DOHH2 (cell line): ENCODE results near the gene MDFI.

Experiments used
- H3F3A ChIP-seq: fragments of 200-600 bp; sonication (generic), shearing (Covaris generic); 2 replicates; pipeline ENCODE4 v1.6.0; 2016; ENCODE audit warnings: antibody characterized with exemption, mild to moderate bottlenecking; ENCODE audit not compliant: control insufficient read depth, insufficient read depth
- H3K27ac ChIP-seq: fragments of 200-600 bp; sonication (generic); 2 replicates; pipeline ENCODE4 v1.5.1; 2014; ENCODE audit warnings: low read depth, mild to moderate bottlenecking, low read length, moderate library complexity
- H3K27me3 ChIP-seq: fragments of 200-600 bp; sonication (generic); 2 replicates; pipeline ENCODE4 v1.6.1; 2014; ENCODE audit warnings: mild to moderate bottlenecking, low read length, mixed read lengths; ENCODE audit not compliant: control insufficient read depth
- H3K36me3 ChIP-seq: fragments of 200-600 bp; sonication (generic); 2 replicates; pipeline ENCODE4 v1.6.1; 2014; ENCODE audit warnings: mild to moderate bottlenecking, low read length, moderate library complexity, mixed read lengths; ENCODE audit not compliant: control insufficient read depth
- H3K4me1 ChIP-seq: fragments of 200-600 bp; sonication (generic); 2 replicates; pipeline ENCODE4 v1.6.1; 2014; ENCODE audit warnings: mild to moderate bottlenecking, low read length, mixed read lengths; ENCODE audit not compliant: control insufficient read depth
- H3K4me2 ChIP-seq: fragments of 200-600 bp; sonication (generic); 2 replicates; pipeline ENCODE4 v1.6.0; 2014; ENCODE audit warnings: mild to moderate bottlenecking, low read length, moderate library complexity
- H3K4me3 ChIP-seq: fragments of 200-600 bp; sonication (generic); 2 replicates; pipeline ENCODE4 v1.5.1; 2014; ENCODE audit warnings: mild to moderate bottlenecking, low read length, mixed read lengths
- H3K79me2 ChIP-seq: fragments of 200-600 bp; sonication (generic); 2 replicates; pipeline ENCODE4 v1.6.1; 2014; ENCODE audit warnings: mild to moderate bottlenecking, low read length, mixed read lengths; ENCODE audit not compliant: control insufficient read depth
- H3K9me2 ChIP-seq: fragments of 200-600 bp; sonication (generic); replicated peaks from 2 replicates; pipeline ENCODE4 v1.6.1; 2014; ENCODE audit warnings: mild to moderate bottlenecking, low read length, mixed read lengths; ENCODE audit not compliant: control insufficient read depth
- H3K9me3 ChIP-seq: fragments of 200-600 bp; sonication (generic); 2 replicates; pipeline ENCODE4 v1.6.1; 2014; ENCODE audit warnings: antibody characterized with exemption, low read length, mixed read lengths; ENCODE audit not compliant: control insufficient read depth, insufficient read depth
- H4K20me1 ChIP-seq: fragments of 200-600 bp; sonication (generic); 2 replicates; pipeline ENCODE4 v1.6.0; 2014; ENCODE audit warnings: low read depth, mild to moderate bottlenecking, antibody characterized with exemption, low read length, moderate library complexity; ENCODE audit not compliant: control insufficient read depth, insufficient read depth
- CTCF ChIP-seq: fragments of 200-600 bp; sonication (generic); IDR thresholded peaks from one replicate; pipeline ENCODE4 v1.5.1; 2014; ENCODE audit warnings: antibody characterized with exemption, mild to moderate bottlenecking, low read depth, low read length; ENCODE audit not compliant: poor library complexity, severe bottlenecking
- EZH2phosphoT487 ChIP-seq: fragments of 200-600 bp; sonication (generic); IDR thresholded peaks from 2 replicates; pipeline ENCODE4 v1.6.1; 2017; ENCODE audit warnings: borderline replicate concordance, mild to moderate bottlenecking, antibody characterized with exemption, low read length, moderate library complexity, mixed read lengths

MDFI gene

GRCh38 chr6:41640426-41640825 lies 2.2 kb downstream of the MDFI start:
- Histone ChIP-seq H3K4me3 (no peak overlapping the region), H3K9me2 (no peaks in the 10 kb centered on the region), H3K27ac (no peak overlapping the region), H3K36me3 (no peaks in the 10 kb centered on the region), H3F3A (no peaks in the 10 kb centered on the region), H4K20me1 (no peaks in the 10 kb centered on the region), H3K27me3 (peaks cover 45% of the 10 kb centered on the region), H3K79me2 (no peaks in the 10 kb centered on the region), H3K4me2 (no peak overlapping the region), H3K9me3 (no peaks in the 10 kb centered on the region), H3K4me1 (no peaks in the 10 kb centered on the region)
- TF ChIP-seq EZH2phosphoT487 (no peak), CTCF (no peak)

GRCh38 chr6:41641352-41641925 lies 3.2 kb downstream of the MDFI start:
- Histone ChIP-seq H4K20me1 (no peaks in the 10 kb centered on the region), H3K36me3 (no peaks in the 10 kb centered on the region), H3K4me1 (no peaks in the 10 kb centered on the region), H3K4me3 (no peak overlapping the region), H3K27ac (no peak overlapping the region), H3K79me2 (no peaks in the 10 kb centered on the region), H3K9me2 (no peaks in the 10 kb centered on the region), H3K4me2 (no peak overlapping the region), H3F3A (no peaks in the 10 kb centered on the region), H3K9me3 (no peaks in the 10 kb centered on the region), H3K27me3 (peaks cover 43% of the 10 kb centered on the region)
- TF ChIP-seq EZH2phosphoT487 (no peak), CTCF (no peak)

- TF ChIP-seq CTCF (no peak), EZH2phosphoT487 (no peak)
- Histone ChIP-seq H3K9me2 (no peaks in the 10 kb centered on the region), H3F3A (no peaks in the 10 kb centered on the region), H3K4me1 (no peaks in the 10 kb centered on the region), H3K4me3 (no peak overlapping the region), H3K4me2 (no peak overlapping the region), H3K27ac (no peak overlapping the region), H3K9me3 (no peaks in the 10 kb centered on the region), H3K36me3 (no peaks in the 10 kb centered on the region), H3K79me2 (no peaks in the 10 kb centered on the region), H4K20me1 (no peaks in the 10 kb centered on the region), H3K27me3 (peaks cover 40% of the 10 kb centered on the region)
Observed at GRCh38 chr6:41642090-41642959, 4.1 kb downstream of the MDFI start.
